ENCODE data around the gene ZRANB3. TPM values are rescaled to one million over a fixed set of nuclear protein-coding genes. Genes with fewer than 3 reads are reported as not detected.
"Not testable (repeated sequence)": the region's sequence is repeated elsewhere in the genome, so short reads cannot be mapped to it uniquely, and the experiment has no call there.

Gene ZRANB3
- total RNA-seq, 1 donor from 2014 or later = 18.6 TPM

- TF ChIP-seq CTCF (IDR thresholded peaks at IDR 0.05; ENCODE audit: unreplicated experiment) = no peak
- Mint-ChIP-seq H3K27ac (no peak overlapping the region), H3K4me3 (ENCODE audit: low read depth) (no peak overlapping the region)
These were observed 15.4 kb upstream of the ZRANB3 start for GRCh38 chr2:135546436-135546835.

GRCh38 chr2:135533545-135533944 lies 2.5 kb upstream of the ZRANB3 start:
- Mint-ChIP-seq H3K36me3 (ENCODE audit: insufficient read depth) (peaks cover 11% of the 10 kb centered on the region), H3K4me1 (ENCODE audit: low read depth) (peaks cover 12% of the 10 kb centered on the region)
- H3K27ac Mint-ChIP-seq; H3K9me3 Mint-ChIP-seq (ENCODE audit: low read depth); H3K4me3 Mint-ChIP-seq (ENCODE audit: low read depth); H3K27me3 Mint-ChIP-seq; DNase-seq (ENCODE audit: low spot score, unreplicated experiment): not testable (repeated sequence)

More at GRCh38 chr2:135546436-135546835, 15.4 kb upstream of the ZRANB3 start:
- no peaks in the 10 kb centered on the region for H3K27me3 Mint-ChIP-seq
- H3K4me1 Mint-ChIP-seq (ENCODE audit: low read depth) = peaks cover 6% of the 10 kb centered on the region
- no peak for DNase-seq (ENCODE audit: low spot score, unreplicated experiment)
- no peaks in the 10 kb centered on the region for H3K9me3 Mint-ChIP-seq (ENCODE audit: low read depth)
- peaks cover 4% of the 10 kb centered on the region for H3K36me3 Mint-ChIP-seq (ENCODE audit: insufficient read depth)

GRCh38 chr2:135532581-135532980 lies 1.6 kb upstream of the ZRANB3 start:
- H3K9me3 Mint-ChIP-seq (ENCODE audit: low read depth) = peaks cover 3% of the 10 kb centered on the region
- H3K4me3 Mint-ChIP-seq (ENCODE audit: low read depth) = no peak overlapping the region
- DNase-seq (ENCODE audit: low spot score, unreplicated experiment) = no peak
- peaks cover 12% of the 10 kb centered on the region for H3K4me1 Mint-ChIP-seq (ENCODE audit: low read depth)
- no peak for TF ChIP-seq CTCF (IDR thresholded peaks at IDR 0.05; ENCODE audit: unreplicated experiment)
- H3K27ac Mint-ChIP-seq = peak overlapping the region; percentile 93
- H3K36me3 Mint-ChIP-seq (ENCODE audit: insufficient read depth) = peaks cover 10% of the 10 kb centered on the region
- no peaks in the 10 kb centered on the region for H3K27me3 Mint-ChIP-seq

GRCh38 chr2:135531231-135532197 lies 496 bp upstream of the ZRANB3 start, which contains the start of gene R3HDM1:
Gene R3HDM1, plus strand, starts transcription at chr2:135531484. Its CDS starts 73,362 bp downstream, at chr2:135604846.
- peaks cover 3% of the 10 kb centered on the region for H3K9me3 Mint-ChIP-seq (ENCODE audit: low read depth)
- peak within 1 kb of the TSS; percentile 93 for H3K27ac Mint-ChIP-seq
- no peak within 1 kb of the TSS for H3K4me3 Mint-ChIP-seq (ENCODE audit: low read depth)
- peaks cover 12% of the 10 kb centered on the region for H3K4me1 Mint-ChIP-seq (ENCODE audit: low read depth)
- peaks cover 11% of the 10 kb centered on the region for H3K36me3 Mint-ChIP-seq (ENCODE audit: insufficient read depth)
- no peaks in the 10 kb centered on the region for H3K27me3 Mint-ChIP-seq
- DNase-seq (ENCODE audit: low spot score, unreplicated experiment) = peak; percentile 90
- peak; percentile 38 for TF ChIP-seq CTCF (IDR thresholded peaks at IDR 0.05; ENCODE audit: unreplicated experiment)

GRCh38 chr2:135528006-135528405 lies 3.0 kb downstream of the ZRANB3 start:
- Mint-ChIP-seq H3K27me3 (no peaks in the 10 kb centered on the region), H3K9me3 (ENCODE audit: low read depth) (no peaks in the 10 kb centered on the region), H3K4me1 (ENCODE audit: low read depth) (peaks cover 9% of the 10 kb centered on the region), H3K4me3 (ENCODE audit: low read depth) (no peak overlapping the region), H3K36me3 (ENCODE audit: insufficient read depth) (peaks cover 7% of the 10 kb centered on the region), H3K27ac (no peak overlapping the region)
- no peak for DNase-seq (ENCODE audit: low spot score, unreplicated experiment)
- no peak for TF ChIP-seq CTCF (IDR thresholded peaks at IDR 0.05; ENCODE audit: unreplicated experiment)
